ENCODE results near the gene CHRND. TPM values are rescaled to one million over a fixed set of nuclear protein-coding genes. Genes with fewer than 3 reads are reported as not detected.

Gene CHRND
- total and polyA plus RNA-seq, 2 donors (not counting 1 experiment from before 2014, with no cell fraction given) = not detected

DNA sequence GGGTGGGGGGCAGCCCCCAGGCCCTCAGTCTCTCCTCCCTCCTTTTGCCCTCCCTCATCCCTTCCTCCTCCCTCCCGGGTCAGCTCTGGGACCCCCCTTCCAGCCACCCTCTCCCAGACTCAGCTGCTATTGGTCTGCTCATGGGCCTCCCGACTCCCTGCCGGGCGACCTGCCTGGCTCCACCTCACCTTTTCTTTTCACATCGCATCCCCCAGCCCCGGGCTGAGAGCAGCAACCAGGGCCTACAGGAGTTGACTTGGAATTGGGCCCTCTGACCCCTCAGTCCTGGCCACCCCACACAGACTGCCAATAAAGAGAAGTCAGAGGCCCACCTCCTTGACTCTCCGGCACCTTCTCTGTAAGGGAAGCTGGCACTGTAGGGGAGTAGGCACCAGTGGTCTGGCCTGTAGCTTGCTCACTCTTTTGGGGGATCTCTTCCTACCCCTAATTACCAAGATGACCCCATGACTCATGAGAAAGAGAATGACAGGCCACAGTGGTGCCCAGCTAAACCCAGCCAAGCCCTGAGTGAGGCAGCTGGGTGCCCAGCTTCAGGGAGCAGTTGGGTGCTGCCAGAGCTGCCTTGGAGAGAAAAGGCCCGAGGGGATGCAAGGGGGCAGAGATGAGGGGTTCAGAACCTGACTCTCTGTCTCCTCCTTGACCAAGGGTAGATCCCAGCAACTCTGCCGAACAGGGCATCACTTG is 36.3 kb upstream of the CHRND start:
- Histone ChIP-seq H2AFZ (ENCODE audit: insufficient read depth, low read depth, low read length, poor library complexity, severe bottlenecking) (no peak overlapping the region), H3K9ac (ENCODE audit: low read length) (no peak overlapping the region), H3K9me3 (ENCODE audit: control extremely low read depth in 1 of 3, control insufficient read depth in 2 of 3, insufficient read depth in 1 of 3, low read length in 2 of 3) (no peaks in the 10 kb centered on the region), H3K27ac (ENCODE audit: low read length in 2 of 2) (no peak overlapping the region), H3K4me2 (replicated peaks; ENCODE audit: low read depth, low read length, poor library complexity, severe bottlenecking) (no peak overlapping the region), H3K79me2 (ENCODE audit: control insufficient read depth, insufficient read depth, low read length) (no peaks in the 10 kb centered on the region), H4K20me1 (ENCODE audit: control insufficient read depth, insufficient read depth, low read length, poor library complexity, severe bottlenecking) (no peaks in the 10 kb centered on the region), H3K36me3 (replicated peaks in 1 of 2; ENCODE audit: control extremely low read depth in 1 of 2, control insufficient read depth in 1 of 2, extremely low read depth in 1 of 2, insufficient read depth in 2 of 2, low read length in 1 of 2) (no peaks in the 10 kb centered on the region), H3K27me3 (replicated peaks in 1 of 4; ENCODE audit: control extremely low read depth in 1 of 4, control insufficient read depth in 3 of 4, insufficient read depth in 4 of 4, low read length in 3 of 4) (peaks cover 0 to 27% (median 2%) of the 10 kb centered on the region in 4 experiments), H3K4me3 (ENCODE audit: control extremely low read depth in 1 of 5, extremely low read depth in 1 of 5, insufficient read depth in 1 of 5, low read depth in 2 of 5, low read length in 4 of 5) (no peak overlapping the region), H3K4me1 (ENCODE audit: control insufficient read depth in 2 of 2, insufficient read depth in 2 of 2, low read length in 2 of 2) (peaks cover 7 to 11% of the 10 kb centered on the region in 2 donors)
- CTCF ChIA-PET = no interaction called here
- ATAC-seq (ENCODE audit: low read depth) (no peak), DNase-seq (no peak)
- intact Hi-C loops (cut with micrococcal nuclease) = no loop called here
- 80% methylated on average over 6 of the region's 9 CpGs for WGBS (ENCODE audit: insufficient coverage)
- POLR2A ChIA-PET = no interaction called here
- Mint-ChIP-seq H3K4me1 (peaks cover 11% of the 10 kb centered on the region), H3K27ac (no peak overlapping the region), H3K4me3 (no peak overlapping the region), H3K9me3 (ENCODE audit: insufficient read depth) (no peaks in the 10 kb centered on the region), H3K27me3 (peaks cover 33% of the 10 kb centered on the region)
- TF ChIP-seq CTCF (IDR thresholded peaks at IDR 0.05) (no peak), EZH2 (IDR thresholded peaks at IDR 0.05; ENCODE audit: borderline replicate concordance, insufficient read depth, low read depth, low read length, poor library complexity, severe bottlenecking) (no peak)
